ENCODE results near the gene PYGB. TPM values are rescaled to one million over a fixed set of nuclear protein-coding genes. Genes with fewer than 3 reads are reported as not detected.

Gene PYGB
- total RNA-seq, 1 experiment from 2014 or later, result 216 TPM

DNA sequence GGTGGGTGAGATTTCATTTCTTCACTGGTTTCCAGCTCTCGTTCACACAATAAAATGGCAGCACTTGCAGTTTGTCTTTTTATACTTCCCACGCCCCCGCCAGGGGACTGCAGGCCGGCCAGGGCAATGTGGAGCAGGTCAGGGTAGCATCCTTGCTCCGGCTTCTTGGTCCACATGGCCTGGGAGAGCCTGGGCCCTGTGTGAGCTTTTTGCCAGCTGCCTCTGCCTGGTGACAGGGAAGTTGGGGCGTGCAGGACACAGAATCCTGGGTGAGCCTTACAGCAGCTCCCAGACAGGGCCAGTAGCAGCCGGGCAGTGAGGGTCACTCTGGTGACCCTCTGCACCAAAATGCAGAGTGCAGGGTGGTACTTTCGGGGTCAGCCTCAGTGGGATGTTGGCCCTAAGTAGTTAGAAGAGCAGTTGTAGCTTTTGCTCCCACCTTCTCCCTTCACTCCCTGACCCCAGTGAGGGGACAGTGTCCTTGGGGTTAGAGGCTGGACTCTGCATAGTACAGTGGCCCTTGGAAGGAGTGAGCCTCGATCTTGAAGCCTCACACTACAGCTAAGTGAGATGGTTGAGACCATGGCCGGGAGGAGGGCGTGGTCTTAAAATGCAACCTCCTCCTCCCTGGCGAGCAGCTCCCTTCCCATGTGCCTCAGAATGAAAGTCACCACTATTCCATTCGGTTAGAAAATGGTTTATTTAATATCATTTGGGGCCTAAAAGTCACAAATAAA, 23.8 kb downstream of the PYGB start:
- ATAC-seq, result no peak
- no peaks in the 10 kb centered on the region for H3K9me3 ChIP-seq (ENCODE audit: low read length)
- H3K27me3 ChIP-seq (ENCODE audit: low read length), result no peaks in the 10 kb centered on the region
- DNase-seq, result no peak
- no peak overlapping the region for H2AFZ ChIP-seq (ENCODE audit: low read length)
- no peak for TF ChIP-seq EZH2phosphoT487 (IDR thresholded peaks at IDR 0.05; ENCODE audit: borderline replicate concordance, low read length)
- TF ChIP-seq, protein P1, sequence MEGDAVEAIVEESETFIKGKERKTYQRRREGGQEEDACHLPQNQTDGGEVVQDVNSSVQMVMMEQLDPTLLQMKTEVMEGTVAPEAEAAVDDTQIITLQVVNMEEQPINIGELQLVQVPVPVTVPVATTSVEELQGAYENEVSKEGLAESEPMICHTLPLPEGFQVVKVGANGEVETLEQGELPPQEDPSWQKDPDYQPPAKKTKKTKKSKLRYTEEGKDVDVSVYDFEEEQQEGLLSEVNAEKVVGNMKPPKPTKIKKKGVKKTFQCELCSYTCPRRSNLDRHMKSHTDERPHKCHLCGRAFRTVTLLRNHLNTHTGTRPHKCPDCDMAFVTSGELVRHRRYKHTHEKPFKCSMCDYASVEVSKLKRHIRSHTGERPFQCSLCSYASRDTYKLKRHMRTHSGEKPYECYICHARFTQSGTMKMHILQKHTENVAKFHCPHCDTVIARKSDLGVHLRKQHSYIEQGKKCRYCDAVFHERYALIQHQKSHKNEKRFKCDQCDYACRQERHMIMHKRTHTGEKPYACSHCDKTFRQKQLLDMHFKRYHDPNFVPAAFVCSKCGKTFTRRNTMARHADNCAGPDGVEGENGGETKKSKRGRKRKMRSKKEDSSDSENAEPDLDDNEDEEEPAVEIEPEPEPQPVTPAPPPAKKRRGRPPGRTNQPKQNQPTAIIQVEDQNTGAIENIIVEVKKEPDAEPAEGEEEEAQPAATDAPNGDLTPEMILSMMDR (conservative IDR thresholded peaks at IDR 0.05; ENCODE audit: low read depth, low read length), result no peak
- TF ChIP-seq EZH2 (IDR thresholded peaks at IDR 0.05; ENCODE audit: low read length, unreplicated experiment), result no peak
- no peak overlapping the region for H3K4me3 ChIP-seq (ENCODE audit: low read length)
- H3K9me2 ChIP-seq (replicated peaks; ENCODE audit: low read length), result no peaks in the 10 kb centered on the region
- H3K27ac ChIP-seq (ENCODE audit: low read length), result no peak overlapping the region
- H3K9ac ChIP-seq (ENCODE audit: low read length), result no peak overlapping the region
- intact Hi-C loops (cut with micrococcal nuclease), result no loop called here
- peaks cover 22% of the 10 kb centered on the region; the same call in 1 of the 2 replicates for H4K20me1 ChIP-seq (ENCODE audit: low read length)
- ChIA-PET POLR2A (ENCODE audit: unreplicated experiment) (no interaction called here), CTCF (no interaction called here)
- H3K79me2 ChIP-seq (ENCODE audit: low read length), result peaks cover 20% of the 10 kb centered on the region
- BruUV-seq (replicated peaks), result no TSS peak
- H3F3A ChIP-seq (ENCODE audit: low read length, unreplicated experiment), result no peaks in the 10 kb centered on the region
- no peak overlapping the region for H3K4me2 ChIP-seq (ENCODE audit: low read length)
- H3K4me1 ChIP-seq (ENCODE audit: insufficient read depth, low read length), result no peaks in the 10 kb centered on the region
- peaks cover 68% of the 10 kb centered on the region for H3K36me3 ChIP-seq (ENCODE audit: low read depth, low read length)

- no peaks in the 10 kb centered on the region for H3K9me3 ChIP-seq (ENCODE audit: low read length)
- ATAC-seq, result no peak
- 0 out of 2 replicates have a peak, but pooled peaks cover 14% of the 10 kb centered on the region for H4K20me1 ChIP-seq (ENCODE audit: low read length)
- TF ChIP-seq, protein P1 (conservative IDR thresholded peaks at IDR 0.05; ENCODE audit: low read depth, low read length), result no peak
- no peak for TF ChIP-seq EZH2 (IDR thresholded peaks at IDR 0.05; ENCODE audit: low read length, unreplicated experiment)
- TF ChIP-seq EZH2phosphoT487 (IDR thresholded peaks at IDR 0.05; ENCODE audit: borderline replicate concordance, low read length), result no peak
- no peak overlapping the region for H3K9ac ChIP-seq (ENCODE audit: low read length)
- H3K4me3 ChIP-seq (ENCODE audit: low read length), result no peak overlapping the region
- H3F3A ChIP-seq (ENCODE audit: low read length, unreplicated experiment), result no peaks in the 10 kb centered on the region
- no peak overlapping the region for H2AFZ ChIP-seq (ENCODE audit: low read length)
- BruUV-seq (replicated peaks), result no TSS peak
- peaks cover 71% of the 10 kb centered on the region for H3K36me3 ChIP-seq (ENCODE audit: low read depth, low read length)
- no peak overlapping the region for H3K4me2 ChIP-seq (ENCODE audit: low read length)
- H3K79me2 ChIP-seq (ENCODE audit: low read length), result peaks cover 13% of the 10 kb centered on the region
- intact Hi-C loops (cut with micrococcal nuclease), result no loop called here
- no peaks in the 10 kb centered on the region for H3K9me2 ChIP-seq (replicated peaks; ENCODE audit: low read length)
- POLR2A ChIA-PET (ENCODE audit: unreplicated experiment), result no interaction called here
- no peak for DNase-seq
- CTCF ChIA-PET, result no interaction called here
- H3K27ac ChIP-seq (ENCODE audit: low read length), result no peak overlapping the region
- no peaks in the 10 kb centered on the region for H3K27me3 ChIP-seq (ENCODE audit: low read length)
- H3K4me1 ChIP-seq (ENCODE audit: insufficient read depth, low read length), result no peaks in the 10 kb centered on the region
These were observed 24.5 kb downstream of the PYGB start for GRCh38 chr20:25272223-25273000.

- TF ChIP-seq, protein P1 (conservative IDR thresholded peaks at IDR 0.05; ENCODE audit: low read depth, low read length), result no peak
- TF ChIP-seq EZH2 (IDR thresholded peaks at IDR 0.05; ENCODE audit: low read length, unreplicated experiment) (no peak), EZH2phosphoT487 (IDR thresholded peaks at IDR 0.05; ENCODE audit: borderline replicate concordance, low read length) (no peak)
- H3K9me2 ChIP-seq (replicated peaks; ENCODE audit: low read length), result no peaks in the 10 kb centered on the region
- H3K27ac ChIP-seq (ENCODE audit: low read length), result no peak overlapping the region
- H3K4me2 ChIP-seq (ENCODE audit: low read length), result no peak overlapping the region
- ATAC-seq (no peak), DNase-seq (no peak)
- intact Hi-C loops (cut with micrococcal nuclease), result no loop called here
- H3K4me1 ChIP-seq (ENCODE audit: insufficient read depth, low read length), result no peaks in the 10 kb centered on the region
- H3K79me2 ChIP-seq (ENCODE audit: low read length), result peaks cover 9% of the 10 kb centered on the region; the same call in 1 of the 2 replicates
- no peak overlapping the region for H3K9ac ChIP-seq (ENCODE audit: low read length)
- H3K27me3 ChIP-seq (ENCODE audit: low read length), result no peaks in the 10 kb centered on the region
- H2AFZ ChIP-seq (ENCODE audit: low read length), result no peak overlapping the region
- no peaks in the 10 kb centered on the region for H3K9me3 ChIP-seq (ENCODE audit: low read length)
- 0 out of 2 replicates have a peak, but pooled peaks cover 10% of the 10 kb centered on the region for H4K20me1 ChIP-seq (ENCODE audit: low read length)
- CTCF ChIA-PET, result no interaction called here
- H3K36me3 ChIP-seq (ENCODE audit: low read depth, low read length), result peaks cover 77% of the 10 kb centered on the region
- no peak overlapping the region for H3K4me3 ChIP-seq (ENCODE audit: low read length)
- no peaks in the 10 kb centered on the region for H3F3A ChIP-seq (ENCODE audit: low read length, unreplicated experiment)
- BruUV-seq (replicated peaks), result no TSS peak
- POLR2A ChIA-PET (ENCODE audit: unreplicated experiment), result no interaction called here
These were observed 25.2 kb downstream of the PYGB start for GRCh38 chr20:25273046-25273445.

Measured in PC-3 (cell line).